D721Med (cell line): ENCODE results near the gene CDH4.

Source experiments
- DNase-seq: peaks from one replicate; pipeline ENCODE4 v3.0.0; 2011; ENCODE audit warnings: low spot score; ENCODE audit not compliant: insufficient read length
- FAIRE-seq: peaks from 2 replicates; lab custom pipeline; 2011; peaks lifted over from hg19 to GRCh38; lab: Jason Lieb, UNC
- CTCF ChIP-seq: IDR thresholded peaks from 2 replicates; pipeline ENCODE4 v1.5.1; 2012; ENCODE audit warnings: mild to moderate bottlenecking, control low read depth; ENCODE audit not compliant: insufficient read depth; ENCODE audit errors: missing control alignments

Gene CDH4

GRCh38 chr20:61812121-61812844 lies 560.2 kb downstream of the CDH4 start:
- FAIRE-seq (no peak), DNase-seq (no peak)
- TF ChIP-seq CTCF, result no peak

DNA sequence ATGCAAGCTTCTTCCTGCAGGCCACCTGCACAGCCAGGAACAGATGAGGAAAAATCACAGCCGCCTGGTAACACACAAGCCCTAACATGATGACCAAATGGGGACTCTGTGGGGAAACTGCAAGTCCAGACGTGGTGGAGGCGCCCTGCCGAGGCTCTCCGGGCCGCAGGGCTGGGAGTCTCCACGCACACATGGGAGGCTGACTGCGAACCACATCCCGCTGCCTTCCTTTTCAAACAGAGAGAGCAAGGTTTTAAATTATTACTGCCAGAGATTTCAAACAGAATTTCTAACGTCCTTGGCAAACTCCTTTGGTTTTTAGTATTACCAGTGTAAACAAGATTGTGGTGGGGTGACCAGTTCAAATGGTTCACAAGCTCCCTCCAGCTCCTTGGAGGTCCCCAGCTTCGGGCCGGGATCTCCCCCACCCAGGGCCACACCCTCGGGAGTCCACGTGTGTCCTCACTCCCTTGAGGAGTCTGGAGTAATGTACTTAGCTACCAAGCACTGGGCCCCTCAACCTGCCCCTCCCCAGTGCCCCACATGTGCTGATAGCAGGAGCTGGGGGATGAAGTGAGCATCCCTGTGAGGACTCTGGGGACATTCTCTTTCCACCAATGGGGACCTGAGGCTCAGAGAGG lies 560.9 kb downstream of the CDH4 start:
- no peak for FAIRE-seq

DNA sequence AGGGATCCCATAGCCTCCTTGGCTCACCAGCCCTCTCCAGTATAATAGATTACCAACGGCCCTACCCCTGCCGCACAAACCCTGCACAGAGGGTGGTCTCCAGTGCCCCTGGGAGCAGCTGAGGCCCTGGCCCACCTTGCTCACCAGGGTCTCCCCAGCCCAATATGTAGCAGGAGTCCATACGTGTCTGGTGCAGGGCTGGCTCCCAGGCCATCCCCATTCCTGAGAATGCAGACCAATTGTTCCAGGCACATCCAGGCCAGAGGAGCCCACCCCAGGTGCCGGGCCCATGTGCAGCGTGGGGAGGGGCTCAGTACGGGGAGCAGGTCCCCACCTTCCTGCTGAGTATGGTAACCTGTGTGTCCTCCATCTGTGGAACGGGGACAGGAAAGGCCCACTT lies 561.7 kb downstream of the CDH4 start:
- TF ChIP-seq CTCF, result no peak
- no peak for FAIRE-seq
- DNase-seq, result no peak

More for the DNA sequence above, 560.9 kb downstream of the CDH4 start:
- DNase-seq, result no peak
- no peak for TF ChIP-seq CTCF

- no peak for FAIRE-seq
- no peak for TF ChIP-seq CTCF
- DNase-seq, result no peak
Observed at GRCh38 chr20:61814244-61814643, 562.2 kb downstream of the CDH4 start.

DNA sequence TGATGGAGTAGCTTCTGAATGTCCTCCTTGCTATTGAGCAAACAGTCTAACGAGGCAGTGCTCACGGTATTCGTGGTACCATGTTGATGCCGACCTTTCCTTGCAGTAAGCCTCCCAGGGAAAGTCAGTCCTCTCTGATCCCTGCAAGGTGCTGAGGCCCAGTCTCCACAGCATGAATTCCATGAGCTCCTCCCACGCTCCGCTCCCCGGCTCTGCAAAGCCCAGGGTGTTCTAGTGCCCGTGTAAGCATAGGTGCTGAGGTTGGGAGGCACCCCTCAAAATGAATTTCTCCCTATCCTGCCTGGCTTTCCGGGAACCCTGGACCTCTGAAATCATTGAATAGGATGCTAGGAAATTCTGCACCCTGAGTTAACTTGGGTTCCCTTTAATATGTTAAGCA lies 562.7 kb downstream of the CDH4 start:
- FAIRE-seq, result no peak
- no peak for TF ChIP-seq CTCF
- DNase-seq, result no peak

DNA sequence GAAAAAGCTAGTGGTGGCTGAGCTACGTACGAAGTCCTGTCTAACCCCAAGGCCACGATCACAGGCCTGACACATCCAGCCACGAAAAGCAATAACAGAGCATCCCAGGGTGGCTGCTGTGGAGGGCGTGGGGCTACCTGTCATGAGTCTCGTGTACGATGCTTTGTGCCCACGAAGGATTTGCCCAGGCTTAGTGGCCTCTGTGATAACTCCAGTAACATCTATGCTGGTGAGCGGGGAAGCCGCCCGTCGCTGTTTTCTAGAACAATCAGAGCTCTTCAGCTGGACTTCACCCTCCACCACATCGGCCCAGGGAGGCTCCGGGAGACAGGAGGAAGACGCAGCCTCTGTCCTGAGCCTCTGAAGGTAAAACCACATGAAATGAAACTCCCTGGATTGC lies 563.1 kb downstream of the CDH4 start:
- DNase-seq (no peak), FAIRE-seq (no peak)
- no peak for TF ChIP-seq CTCF

DNA sequence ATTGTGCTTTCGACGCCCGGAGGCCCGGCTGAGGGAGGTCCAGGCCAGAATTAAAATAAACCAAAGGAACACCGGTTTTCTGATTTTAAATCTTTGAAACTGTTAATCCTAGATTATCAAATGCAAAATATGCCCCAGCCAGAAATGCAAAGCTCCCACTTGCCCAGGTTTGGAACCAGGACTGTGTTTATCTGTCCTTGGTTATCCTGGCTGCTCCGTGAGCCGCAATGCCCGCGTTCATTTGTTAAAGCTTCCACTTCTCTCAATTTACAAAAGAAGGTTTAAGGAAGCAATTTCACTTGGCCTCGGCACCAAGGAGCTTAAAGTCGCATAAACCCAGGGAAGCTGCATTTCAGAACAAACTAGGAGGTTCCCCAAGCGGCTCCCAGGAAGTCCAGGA lies 563.6 kb downstream of the CDH4 start:
- no peak for DNase-seq
- TF ChIP-seq CTCF, result no peak
- no peak for FAIRE-seq
